Esophagus muscularis mucosa (tissue), 3 donors: ENCODE data around the gene SLC4A4.

Source experiments
- CTCF ChIP-seq, 3 experiments: fragments of 200-600 bp in 2 of 3; fragments of 450-650 bp in 1 of 3; sonication (generic) in 2 of 3; IDR thresholded peaks; one replicate each; pipeline ENCODE4 v1.5.1; 2017 to 2019; ENCODE audit warnings: antibody characterized with exemption in 3 of 3, mild to moderate bottlenecking in 2 of 3, moderate library complexity in 1 of 3
- POLR2AphosphoS5 ChIP-seq, 2 donors: sonication (generic); formaldehyde crosslinking; IDR thresholded peaks; one replicate each; pipeline ENCODE4 v1.6.1; 2017; ENCODE audit warnings: antibody characterized with exemption in 2 of 2

GRCh38 chr4:71584585-71584984, 245.8 kb downstream of the SLC4A4 start:
- TF ChIP-seq CTCF (IDR thresholded peaks at IDR 0.05) (no peak), POLR2AphosphoS5 (IDR thresholded peaks at IDR 0.05) (no peak)
